HepG2 (cell line): ENCODE measurements around the gene TCTA. TPM values are rescaled to one million over a fixed set of nuclear protein-coding genes. Genes with fewer than 3 reads are reported as not detected.

ENCODE experiments used
- ATAC-seq: fragments of 200-7000 bp; cut with Tn5 transposase; 3 replicates; pipeline ENCODE4 v1.9.1; 2020; ENCODE audit warnings: mild to moderate bottlenecking, moderate library complexity
- BruUV-seq: library from RNA; stranded (reverse); fragments of 400-500 nt; replicated peaks from 2 replicates; lab custom pipeline; 2021; lab: Mats Ljungman, UMichigan
- CTCF ChIA-PET: fragments of 300-600 bp; formaldehyde crosslinking; extraction: SDS; loops from one replicate; lab custom pipeline; 2021; ENCODE audit warnings: low total read pairs, inconsistent platforms, low intra/inter-chr PET ratio; lab: Yijun Ruan, JAX
- POLR2A ChIA-PET: fragments of 350-600 bp; sonication (Branson Sonifier 250); formaldehyde crosslinking; loops from one replicate; lab custom pipeline; 2020; ENCODE audit warnings: antibody characterized with exemption, inconsistent platforms; lab: Yijun Ruan, JAX
- DNase-seq: peaks from one replicate; pipeline ENCODE4 v3.0.0-alpha.2; 2015; ENCODE audit warnings: low spot score
- FAIRE-seq: peaks from 3 replicates; lab custom pipeline; 2011; peaks lifted over from hg19 to GRCh38; lab: Jason Lieb, UNC
- H2AFZ ChIP-seq: one replicate; pipeline ENCODE4 v1.6.1; 2011; ENCODE audit warnings: low read length, inconsistent platforms
- H3K27ac ChIP-seq: fragments of 300-600 bp; 3 replicates; pipeline ENCODE4 v1.8.0; 2011; ENCODE audit warnings: mixed run types, mild to moderate bottlenecking, mixed read lengths, low read length, inconsistent platforms; ENCODE audit not compliant: insufficient read depth; ENCODE audit errors: extremely low read length
- H3K27me3 ChIP-seq, 2 experiments: fragments of 200-600 bp in 1 of 2; 2 replicates in 1 of 2; 3 replicates in 1 of 2; pipeline versions ENCODE4 v1.6.0 to v1.8.0; 2011; ENCODE audit warnings: low read length in 2 of 2, mild to moderate bottlenecking in 2 of 2, moderate library complexity in 2 of 2, inconsistent platforms in 1 of 2; ENCODE audit not compliant: insufficient read depth in 2 of 2, control insufficient read depth in 1 of 2
- H3K36me3 ChIP-seq, 2 experiments: fragments of 200-600 bp in 1 of 2; replicated peaks in 1 of 2; 2 replicates in 1 of 2; 3 replicates in 1 of 2; pipeline versions ENCODE4 v1.5.1 to v1.8.0; 2011; ENCODE audit warnings: low read length in 2 of 2, inconsistent platforms in 1 of 2; ENCODE audit not compliant: insufficient read depth in 2 of 2, control insufficient read depth in 1 of 2
- H3K4me1 ChIP-seq: 2 replicates; pipeline ENCODE4 v1.5.1; 2012; ENCODE audit warnings: low read length, inconsistent platforms; ENCODE audit not compliant: insufficient read depth
- H3K4me2 ChIP-seq: 2 replicates; pipeline ENCODE4 v1.6.0; 2011; ENCODE audit warnings: low read depth, low read length, inconsistent platforms
- H3K4me3 ChIP-seq, 3 experiments: fragments of 200-600 bp in 1 of 3; sonication (generic), shearing (Covaris generic) in 1 of 3; replicated peaks in 1 of 3; 2 replicates each; pipeline ENCODE4 v1.5.1; 2011 to 2016; ENCODE audit warnings: low read length in 3 of 3, inconsistent platforms in 2 of 3, low read depth in 2 of 3, mild to moderate bottlenecking in 2 of 3, control low read depth in 1 of 3, mixed read lengths in 1 of 3; ENCODE audit not compliant: insufficient read depth in 1 of 3
- H3K79me2 ChIP-seq: one replicate; pipeline ENCODE4 v1.6.1; 2011; ENCODE audit warnings: low read length, inconsistent platforms; ENCODE audit not compliant: insufficient read depth
- H3K9ac ChIP-seq: 2 replicates; pipeline ENCODE4 v1.6.0; 2011; ENCODE audit warnings: mild to moderate bottlenecking, low read depth, low read length, inconsistent platforms; ENCODE audit not compliant: insufficient read depth
- H3K9me3 ChIP-seq: 2 replicates; pipeline ENCODE4 v1.5.1; 2012; ENCODE audit warnings: mild to moderate bottlenecking, low read length
- H4K20me1 ChIP-seq: 2 replicates; pipeline ENCODE4 v1.6.0; 2011; ENCODE audit warnings: inconsistent platforms, mild to moderate bottlenecking, low read length, moderate library complexity; ENCODE audit not compliant: insufficient read depth
- CC2D1A ChIP-seq: sonication (generic); formaldehyde crosslinking; IDR thresholded peaks from 2 replicates; pipeline ENCODE4 v1.8.1; 2023; ENCODE audit warnings: mild to moderate bottlenecking, missing genetic modification reagents
- E2F2 ChIP-seq: sonication (generic); formaldehyde crosslinking; IDR thresholded peaks from 2 replicates; pipeline ENCODE4 v1.4.0; 2020; ENCODE audit warnings: missing genetic modification reagents, borderline replicate concordance
- EP300 ChIP-seq, 3 experiments: sonication (generic) in 1 of 3; formaldehyde crosslinking in 1 of 3; IDR thresholded peaks; 2 replicates each; pipeline versions ENCODE4 v1.5.1 to v1.6.1; 2011 to 2020; ENCODE audit warnings: low read depth in 2 of 3, low read length in 2 of 3, borderline replicate concordance in 1 of 3, improper control_type of control experiment in 1 of 3, mild to moderate bottlenecking in 1 of 3, missing genetic modification reagents in 1 of 3, moderate library complexity in 1 of 3
- FOXA1 ChIP-seq, 2 experiments: fragments of 450-650 bp in 1 of 2; sonication (generic) in 1 of 2; formaldehyde crosslinking in 1 of 2; IDR thresholded peaks; 2 replicates each; pipeline versions ENCODE4 v1.4.0 to v1.6.1; 2016 to 2020; ENCODE audit warnings: missing genetic modification reagents in 1 of 2
- GMEB2 ChIP-seq: IDR thresholded peaks from 2 replicates; pipeline ENCODE4 v1.6.1; 2016; ENCODE audit warnings: missing biosample characterization, missing genetic modification reagents, low read depth
- HNF4A ChIP-seq: sonication (generic); formaldehyde crosslinking; IDR thresholded peaks from 2 replicates; pipeline ENCODE4 v1.4.0; 2020; ENCODE audit warnings: missing genetic modification reagents
- JUN ChIP-seq: sonication (generic); formaldehyde crosslinking; IDR thresholded peaks from 2 replicates; pipeline ENCODE4 v1.4.0; 2020; ENCODE audit warnings: mild to moderate bottlenecking, missing genetic modification reagents
- KMT2A ChIP-seq: sonication (generic); formaldehyde crosslinking; IDR thresholded peaks from 2 replicates; pipeline ENCODE4 v1.4.0; 2020; ENCODE audit warnings: missing genetic modification reagents
- MEIS2 ChIP-seq: sonication (generic); formaldehyde crosslinking; IDR thresholded peaks from 2 replicates; pipeline ENCODE4 v1.9.0; 2021; ENCODE audit warnings: mild to moderate bottlenecking, missing genetic modification reagents
- PITX1 ChIP-seq: sonication (generic); formaldehyde crosslinking; IDR thresholded peaks from 2 replicates; pipeline ENCODE4 v1.5.1; 2020; ENCODE audit warnings: mild to moderate bottlenecking, missing genetic modification reagents
- PLRG1 ChIP-seq: fragments of 450-650 bp; conservative IDR thresholded peaks from 2 replicates; pipeline ENCODE4 v1.6.1; 2016
- RCOR2 ChIP-seq: IDR thresholded peaks from 2 replicates; pipeline ENCODE4 v1.6.1; 2016; ENCODE audit warnings: missing biosample characterization, missing genetic modification reagents
- SMC3 ChIP-seq: IDR thresholded peaks from 2 replicates; pipeline ENCODE4 v1.6.1; 2011; ENCODE audit warnings: low read length, improper control_type of control experiment
- TOE1 ChIP-seq: sonication (generic); formaldehyde crosslinking; IDR thresholded peaks from 2 replicates; pipeline ENCODE4 v1.4.0; 2020; ENCODE audit warnings: mild to moderate bottlenecking, missing genetic modification reagents
- ZBED4 ChIP-seq: sonication (generic); formaldehyde crosslinking; IDR thresholded peaks from 2 replicates; pipeline ENCODE4 v1.4.0; 2020; ENCODE audit warnings: missing genetic modification reagents, borderline replicate concordance
- ZNF160 ChIP-seq: sonication (generic); formaldehyde crosslinking; IDR thresholded peaks from 2 replicates; pipeline ENCODE4 v1.8.0; 2022; ENCODE audit warnings: mild to moderate bottlenecking, inconsistent platforms, missing genetic modification reagents
- ZNF235 ChIP-seq: sonication (generic); formaldehyde crosslinking; IDR thresholded peaks from 2 replicates; pipeline ENCODE4 v1.8.1; 2023; ENCODE audit warnings: mild to moderate bottlenecking, missing genetic modification reagents, borderline replicate concordance
- ZNF577 ChIP-seq: sonication (generic); formaldehyde crosslinking; IDR thresholded peaks from 2 replicates; pipeline ENCODE4 v1.4.0; 2020; ENCODE audit warnings: mild to moderate bottlenecking, low read depth, missing genetic modification reagents, borderline replicate concordance
- ZSCAN25 ChIP-seq: sonication (generic); formaldehyde crosslinking; IDR thresholded peaks from 2 replicates; pipeline ENCODE4 v1.8.0; 2022; ENCODE audit warnings: mild to moderate bottlenecking, missing genetic modification reagents
- WGBS: methylation state at CpG from one replicate; pipeline ENCODE4 v1.1.6; 2017; ENCODE audit warnings: low lambda C conversion rate; 5-methylcytosine and 5-hydroxymethylcytosine counted together
- in situ Hi-C: cut with HindIII; loops from 2 replicates; pipeline ENCODE4 v1.10.0; 2017; ENCODE audit warnings: low pct_unique_long_range_greater_than_20kb; ENCODE audit not compliant: extremely low pct_ligation_motif_present
- intact Hi-C: fragments of 100-400 bp; cut with micrococcal nuclease; formaldehyde crosslinking; loops from one replicate; pipeline ENCODE4 v1.10.0; 2022; ENCODE audit not compliant: unreplicated experiment
- polyA plus RNA-seq, 8 experiments: library from polyadenylated mRNA; depleted of rRNA in 3 of 8; stranded (reverse) in 7 of 8; unstranded in 1 of 8; fragments of >200 nt; fragmentation: Illumina TruSeq in 4 of 8; extraction: Trizol in 4 of 8; gene quantifications; 2 replicates each; pipeline versions ENCODE4 v1.2.1 to v1.2.3, GENCODE V29; 2011 to 2016; ENCODE audit warnings: low read depth in 4 of 8, missing spikeins in 1 of 8, mixed read lengths in 1 of 8; ENCODE audit not compliant: insufficient read depth in 1 of 8
- total RNA-seq, 5 experiments: library from RNA; depleted of rRNA; stranded (reverse); fragments of >200 nt; fragmentation: Illumina TruSeq; extraction: Trizol; gene quantifications; 2 replicates each; pipeline ENCODE4 v1.2.3, GENCODE V29; 2016; ENCODE audit warnings: low read depth in 1 of 5

Gene TCTA
- total and polyA plus RNA-seq, 2 of the 13 experiments (the other 11 are each of a cell fraction or from before 2014, with no cell fraction given) = 8.3 to 13.2 TPM

GRCh38 chr3:49428752-49429080 lies 16.5 kb downstream of the TCTA start (continued):
- TF ChIP-seq CC2D1A = 0 out of 2 replicates have a peak, but pooled peaks have one; percentile 33
- no peak for TF ChIP-seq E2F2
- no peak for TF ChIP-seq PLRG1
- no peak for TF ChIP-seq ZNF235
- no peak for TF ChIP-seq ZNF577 (CRISPR knock-in tag)
- TF ChIP-seq ZNF160 (CRISPR knock-in tag) = no peak
- TF ChIP-seq RCOR2 (CRISPR knock-in tag) = no peak
- TF ChIP-seq KMT2A = no peak
- TF ChIP-seq, all 625 proteins: peak for 5

- Histone ChIP-seq H2AFZ (no peak overlapping the region), H3K4me3 (no peak overlapping the region), H3K79me2 (no peaks in the 10 kb centered on the region), H3K4me2 (no peak overlapping the region), H3K4me1 (peaks cover 32% of the 10 kb centered on the region), H3K27ac (no peak overlapping the region), H3K9ac (no peak overlapping the region), H3K9me3 (no peaks in the 10 kb centered on the region), H4K20me1 (no peaks in the 10 kb centered on the region), H3K36me3 (no peaks in the 10 kb centered on the region), H3K27me3 (no peaks in the 10 kb centered on the region)
- intact Hi-C loops (no loop called here), in situ Hi-C loops (loop anchor here (25.0 kb wide), 2 partner anchors 97 to 272 kb away; partner anchors contain the start of genes CCDC71, KLHDC8B and USP4)
- no TSS peak for BruUV-seq
- no peak for ATAC-seq
- POLR2A ChIA-PET = no interaction called here
- CTCF ChIA-PET = no interaction called here
- 36% methylated on average over 5 of the region's 5 CpGs for WGBS
- DNase-seq = no peak
- no peak for FAIRE-seq
- no peak for TF ChIP-seq PITX1 (CRISPR knock-in tag)
- TF ChIP-seq FOXA1 (IDR thresholded peaks at IDR 0.05) = no peak
- TF ChIP-seq FOXA1 (CRISPR knock-in tag; IDR thresholded peaks at IDR 0.05) = no peak
- TF ChIP-seq MEIS2 = no peak
- no peak for TF ChIP-seq GMEB2 (CRISPR knock-in tag)
- TF ChIP-seq ZBED4 (CRISPR knock-in tag) = no peak
- no peak for TF ChIP-seq SMC3
- TF ChIP-seq EP300 (IDR thresholded peaks at IDR 0.05; ENCODE audit: low read depth in 2 of 2, low read length in 2 of 2) = no peak
- TF ChIP-seq EP300 (CRISPR knock-in tag; IDR thresholded peaks at IDR 0.05; ENCODE audit: borderline replicate concordance) = no peak
- TF ChIP-seq ZSCAN25 (CRISPR knock-in tag) = no peak
- no peak for TF ChIP-seq HNF4A (CRISPR knock-in tag)
- no peak for TF ChIP-seq JUN
- no peak for TF ChIP-seq TOE1
Observed at GRCh38 chr3:49434731-49435130, 22.5 kb downstream of the TCTA start.
